HEK293 (cell line): ENCODE data around the gene ST3GAL2.

Source experiments
- CTCF ChIA-PET: fragments of 350-600 bp; formaldehyde crosslinking; extraction: SDS; loops from one replicate; lab custom pipeline; 2021; ENCODE audit warnings: antibody characterized with exemption; lab: Yijun Ruan, JAX
- POLR2A ChIA-PET: fragments of 300-600 bp; formaldehyde crosslinking; extraction: SDS; loops from one replicate; lab custom pipeline; 2020; ENCODE audit warnings: antibody characterized with exemption, inconsistent platforms; lab: Yijun Ruan, JAX
- H3K27ac ChIP-seq: fragments of 200-500 bp; sonication (Bioruptor generic); 2 replicates; pipeline ENCODE4 v1.5.1; 2014; ENCODE audit warnings: low read depth, low read length, control low read depth, inconsistent platforms; ENCODE audit errors: extremely low read depth
- H3K36me3 ChIP-seq, 2 experiments: fragments of 200-500 bp in 1 of 2; sonication (Bioruptor generic) in 1 of 2; 1 replicate in 1 of 2; 2 replicates in 1 of 2; pipeline ENCODE4 v1.5.1; 2014 to 2017; ENCODE audit warnings: inconsistent platforms in 2 of 2, low read length in 2 of 2; ENCODE audit not compliant: control insufficient read depth in 2 of 2, insufficient read depth in 1 of 2
- H3K4me1 ChIP-seq: fragments of 200-500 bp; sonication (Bioruptor generic); 2 replicates; pipeline ENCODE4 v1.5.1; 2014; ENCODE audit warnings: mild to moderate bottlenecking, low read length, inconsistent platforms; ENCODE audit not compliant: control insufficient read depth, insufficient read depth
- H3K4me3 ChIP-seq: 2 replicates; pipeline ENCODE4 v1.5.1; 2011; ENCODE audit warnings: low read depth, mild to moderate bottlenecking, control low read depth, low read length, moderate library complexity
- H3K9me3 ChIP-seq: fragments of 200-500 bp; sonication (Bioruptor generic); 2 replicates; pipeline ENCODE4 v1.5.1; 2014; ENCODE audit warnings: low read depth, low read length, inconsistent platforms; ENCODE audit not compliant: control insufficient read depth, insufficient read depth
- KLF16 ChIP-seq: fragments of 450-650 bp; formaldehyde crosslinking; IDR thresholded peaks from 2 replicates; pipeline ENCODE4 v1.5.1; 2017; ENCODE audit warnings: missing biosample characterization, missing genetic modification characterization
- REPIN1 ChIP-seq: fragments of 450-650 bp; formaldehyde crosslinking; IDR thresholded peaks from 2 replicates; pipeline ENCODE4 v1.5.1; 2017; ENCODE audit warnings: missing biosample characterization, missing genetic modification characterization, low read depth
- WT1 ChIP-seq: fragments of 450-650 bp; formaldehyde crosslinking; IDR thresholded peaks from 2 replicates; pipeline ENCODE4 v1.5.1; 2016; ENCODE audit warnings: missing biosample characterization, missing genetic modification characterization
- YY1 ChIP-seq: fragments of 450-650 bp; formaldehyde crosslinking; IDR thresholded peaks from 2 replicates; pipeline ENCODE4 v1.5.1; 2018; ENCODE audit warnings: missing biosample characterization, missing genetic modification characterization
- ZBTB1 ChIP-seq: fragments of 450-650 bp; formaldehyde crosslinking; IDR thresholded peaks from 2 replicates; pipeline ENCODE4 v1.5.1; 2016; ENCODE audit warnings: missing biosample characterization, missing genetic modification characterization
- ZEB2 ChIP-seq: fragments of 450-650 bp; formaldehyde crosslinking; IDR thresholded peaks from 2 replicates; pipeline ENCODE4 v1.5.1; 2016; ENCODE audit warnings: missing biosample characterization, missing genetic modification characterization
- ZNF10 ChIP-seq: fragments of 450-650 bp; formaldehyde crosslinking; IDR thresholded peaks from 2 replicates; pipeline ENCODE4 v1.5.1; 2017; ENCODE audit warnings: missing biosample characterization, missing genetic modification characterization
- ZNF121 ChIP-seq: fragments of 450-650 bp; formaldehyde crosslinking; IDR thresholded peaks from 2 replicates; pipeline ENCODE4 v1.5.1; 2016; ENCODE audit warnings: missing biosample characterization, missing genetic modification characterization
- ZNF140 ChIP-seq: fragments of 450-650 bp; formaldehyde crosslinking; IDR thresholded peaks from 2 replicates; pipeline ENCODE4 v1.5.1; 2016; ENCODE audit warnings: missing biosample characterization, missing genetic modification characterization
- ZNF221 ChIP-seq: fragments of 450-650 bp; formaldehyde crosslinking; IDR thresholded peaks from 2 replicates; pipeline ENCODE4 v1.5.1; 2017; ENCODE audit warnings: missing biosample characterization, missing genetic modification characterization, borderline replicate concordance
- ZNF292 ChIP-seq: fragments of 450-650 bp; formaldehyde crosslinking; IDR thresholded peaks from 2 replicates; pipeline ENCODE4 v1.5.1; 2016; ENCODE audit warnings: low read depth, missing biosample characterization, missing genetic modification characterization, borderline replicate concordance
- ZNF404 ChIP-seq: fragments of 450-650 bp; formaldehyde crosslinking; IDR thresholded peaks from 2 replicates; pipeline ENCODE4 v1.5.1; 2017; ENCODE audit warnings: missing biosample characterization, missing genetic modification characterization
- ZNF521 ChIP-seq: fragments of 450-650 bp; formaldehyde crosslinking; IDR thresholded peaks from 2 replicates; pipeline ENCODE4 v1.5.1; 2017; ENCODE audit warnings: missing biosample characterization, mild to moderate bottlenecking, missing genetic modification characterization
- ZNF560 ChIP-seq: fragments of 450-650 bp; formaldehyde crosslinking; IDR thresholded peaks from 2 replicates; pipeline ENCODE4 v1.5.1; 2017; ENCODE audit warnings: missing biosample characterization, missing genetic modification characterization, borderline replicate concordance
- ZNF571 ChIP-seq: fragments of 450-650 bp; formaldehyde crosslinking; IDR thresholded peaks from 2 replicates; pipeline ENCODE4 v1.5.0; 2017; ENCODE audit warnings: missing biosample characterization, missing genetic modification characterization
- ZNF76 ChIP-seq: fragments of 450-650 bp; formaldehyde crosslinking; IDR thresholded peaks from 2 replicates; pipeline ENCODE4; 2016; ENCODE audit warnings: low read depth, missing biosample characterization, missing genetic modification characterization, borderline replicate concordance
- ZNF830 ChIP-seq: fragments of 450-650 bp; IDR thresholded peaks from 2 replicates; pipeline ENCODE4 v1.5.0; 2018; ENCODE audit warnings: missing biosample characterization, missing genetic modification characterization, low read depth, mild to moderate bottlenecking, moderate library complexity
- ZNF837 ChIP-seq: fragments of 450-650 bp; formaldehyde crosslinking; IDR thresholded peaks from 2 replicates; pipeline ENCODE4 v1.5.1; 2016; ENCODE audit warnings: missing biosample characterization, missing genetic modification characterization
- TF ChIP-seq, protein P1 (sequence below): fragments of 450-650 bp; formaldehyde crosslinking; IDR thresholded peaks from 2 replicates; pipeline ENCODE4 v1.5.1; 2017; ENCODE audit warnings: missing biosample characterization, missing genetic modification characterization
- TF ChIP-seq, protein P2 (sequence below): fragments of 450-650 bp; formaldehyde crosslinking; IDR thresholded peaks from 2 replicates; pipeline ENCODE4 v1.5.1; 2016; ENCODE audit warnings: missing biosample characterization, missing genetic modification characterization, borderline replicate concordance

The ST3GAL2 gene

DNA sequence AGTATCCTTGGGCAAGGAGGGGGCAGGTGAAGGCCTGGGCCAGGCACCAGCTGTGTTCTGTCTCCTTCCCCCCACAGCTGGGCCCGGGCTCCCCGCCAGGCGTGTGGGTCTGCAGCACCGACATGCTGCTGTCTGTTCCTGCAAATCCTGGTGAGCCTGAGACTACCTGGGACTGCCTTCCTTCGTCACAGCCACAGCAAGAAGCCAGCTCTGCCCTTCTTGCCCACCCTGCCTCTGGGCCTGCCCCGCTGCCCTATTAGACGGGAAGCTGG lies 27.8 kb upstream of the ST3GAL2 start:
- no peaks in the 10 kb centered on the region for H3K9me3 ChIP-seq
- CTCF ChIA-PET = no interaction called here
- no peak overlapping the region for H3K4me3 ChIP-seq
- TF ChIP-seq ZNF76 (tag by site-specific recombination) (no peak), ZEB2 (tag by site-specific recombination) (no peak), ZNF521 (tag by site-specific recombination) (no peak), KLF16 (tag by site-specific recombination) (no peak), REPIN1 (tag by site-specific recombination) (no peak), ZNF140 (tag by site-specific recombination) (no peak), ZNF830 (tag by site-specific recombination) (no peak), ZNF571 (tag by site-specific recombination) (no peak), ZNF837 (no peak), ZNF10 (tag by site-specific recombination) (no peak), YY1 (no peak), ZNF221 (tag by site-specific recombination) (no peak), WT1 (tag by site-specific recombination) (no peak), ZNF292 (no peak), ZNF560 (no peak)
- TF ChIP-seq, protein P1, sequence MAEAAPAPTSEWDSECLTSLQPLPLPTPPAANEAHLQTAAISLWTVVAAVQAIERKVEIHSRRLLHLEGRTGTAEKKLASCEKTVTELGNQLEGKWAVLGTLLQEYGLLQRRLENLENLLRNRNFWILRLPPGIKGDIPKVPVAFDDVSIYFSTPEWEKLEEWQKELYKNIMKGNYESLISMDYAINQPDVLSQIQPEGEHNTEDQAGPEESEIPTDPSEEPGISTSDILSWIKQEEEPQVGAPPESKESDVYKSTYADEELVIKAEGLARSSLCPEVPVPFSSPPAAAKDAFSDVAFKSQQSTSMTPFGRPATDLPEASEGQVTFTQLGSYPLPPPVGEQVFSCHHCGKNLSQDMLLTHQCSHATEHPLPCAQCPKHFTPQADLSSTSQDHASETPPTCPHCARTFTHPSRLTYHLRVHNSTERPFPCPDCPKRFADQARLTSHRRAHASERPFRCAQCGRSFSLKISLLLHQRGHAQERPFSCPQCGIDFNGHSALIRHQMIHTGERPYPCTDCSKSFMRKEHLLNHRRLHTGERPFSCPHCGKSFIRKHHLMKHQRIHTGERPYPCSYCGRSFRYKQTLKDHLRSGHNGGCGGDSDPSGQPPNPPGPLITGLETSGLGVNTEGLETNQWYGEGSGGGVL (tag by site-specific recombination) = no peak
- TF ChIP-seq, protein P2, sequence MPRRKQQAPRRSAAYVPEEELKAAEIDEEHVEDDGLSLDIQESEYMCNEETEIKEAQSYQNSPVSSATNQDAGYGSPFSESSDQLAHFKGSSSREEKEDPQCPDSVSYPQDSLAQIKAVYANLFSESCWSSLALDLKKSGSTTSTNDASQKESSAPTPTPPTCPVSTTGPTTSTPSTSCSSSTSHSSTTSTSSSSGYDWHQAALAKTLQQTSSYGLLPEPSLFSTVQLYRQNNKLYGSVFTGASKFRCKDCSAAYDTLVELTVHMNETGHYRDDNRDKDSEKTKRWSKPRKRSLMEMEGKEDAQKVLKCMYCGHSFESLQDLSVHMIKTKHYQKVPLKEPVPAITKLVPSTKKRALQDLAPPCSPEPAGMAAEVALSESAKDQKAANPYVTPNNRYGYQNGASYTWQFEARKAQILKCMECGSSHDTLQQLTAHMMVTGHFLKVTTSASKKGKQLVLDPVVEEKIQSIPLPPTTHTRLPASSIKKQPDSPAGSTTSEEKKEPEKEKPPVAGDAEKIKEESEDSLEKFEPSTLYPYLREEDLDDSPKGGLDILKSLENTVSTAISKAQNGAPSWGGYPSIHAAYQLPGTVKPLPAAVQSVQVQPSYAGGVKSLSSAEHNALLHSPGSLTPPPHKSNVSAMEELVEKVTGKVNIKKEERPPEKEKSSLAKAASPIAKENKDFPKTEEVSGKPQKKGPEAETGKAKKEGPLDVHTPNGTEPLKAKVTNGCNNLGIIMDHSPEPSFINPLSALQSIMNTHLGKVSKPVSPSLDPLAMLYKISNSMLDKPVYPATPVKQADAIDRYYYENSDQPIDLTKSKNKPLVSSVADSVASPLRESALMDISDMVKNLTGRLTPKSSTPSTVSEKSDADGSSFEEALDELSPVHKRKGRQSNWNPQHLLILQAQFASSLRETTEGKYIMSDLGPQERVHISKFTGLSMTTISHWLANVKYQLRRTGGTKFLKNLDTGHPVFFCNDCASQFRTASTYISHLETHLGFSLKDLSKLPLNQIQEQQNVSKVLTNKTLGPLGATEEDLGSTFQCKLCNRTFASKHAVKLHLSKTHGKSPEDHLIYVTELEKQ = no peak
- H3K27ac ChIP-seq = no peak overlapping the region
- H3K36me3 ChIP-seq = peaks cover 0 to 11% of the 10 kb centered on the region in 2 experiments; a peak in 2 of 3 replicates
- POLR2A ChIA-PET = no interaction called here
- no peaks in the 10 kb centered on the region for H3K4me1 ChIP-seq

DNA sequence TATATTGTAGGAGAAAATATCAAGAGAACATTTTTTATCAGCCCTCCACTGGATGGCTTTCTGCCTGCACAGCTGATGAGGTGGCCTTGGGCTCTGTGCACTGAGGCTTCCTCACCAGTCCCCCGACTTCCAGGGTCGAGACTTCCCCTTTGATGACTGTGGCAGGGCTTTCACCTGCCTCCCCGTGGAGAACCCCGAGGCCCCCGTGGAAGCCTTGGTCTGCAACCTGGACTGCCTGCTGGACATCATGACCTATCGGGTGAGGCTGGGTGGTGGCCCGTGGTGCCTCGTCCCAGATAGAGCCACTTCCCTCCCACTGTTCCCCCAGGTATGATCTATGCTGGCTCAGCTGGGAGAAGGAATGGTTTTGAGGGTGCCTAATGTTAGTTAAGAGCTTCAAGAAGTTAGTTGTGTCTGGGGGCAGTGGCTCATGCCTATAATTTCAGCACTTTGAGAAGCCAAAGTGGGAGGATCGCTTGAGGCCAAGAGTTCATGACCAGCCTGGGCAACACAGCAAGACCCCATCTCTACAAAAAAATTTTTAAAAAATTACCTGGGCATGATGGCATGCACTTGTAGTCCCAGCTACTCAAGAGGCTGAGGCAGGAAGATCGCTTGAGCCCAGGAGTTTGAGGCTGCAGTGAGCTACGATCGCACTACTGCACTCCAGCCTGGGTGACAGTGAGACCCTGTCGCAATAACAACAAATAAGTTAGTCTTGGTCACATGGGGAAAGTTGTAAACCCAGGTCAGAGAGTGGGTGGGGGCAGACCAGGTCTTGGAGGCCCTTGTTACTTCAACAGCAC lies 27.3 kb upstream of the ST3GAL2 start:
- Histone ChIP-seq H3K27ac (no peak overlapping the region), H3K4me1 (no peaks in the 10 kb centered on the region), H3K36me3 (peaks cover 0 to 11% of the 10 kb centered on the region in 2 experiments; a peak in 2 of 3 replicates), H3K4me3 (no peak overlapping the region), H3K9me3 (no peaks in the 10 kb centered on the region)
- ChIA-PET POLR2A (no interaction called here), CTCF (no interaction called here)
- TF ChIP-seq ZBTB1 (tag by site-specific recombination) = no peak
- peak; percentile 75 for TF ChIP-seq ZNF121 (tag by site-specific recombination)
- TF ChIP-seq ZNF404 (tag by site-specific recombination) = no peak
